Smooth muscle cell (in vitro differentiated cells): ENCODE measurements around the gene ALG6. TPM values are rescaled to one million over a fixed set of nuclear protein-coding genes. Genes with fewer than 3 reads are reported as not detected.

ENCODE experiments used
- DNase-seq: peaks from one replicate; lab custom pipeline; 2025; ENCODE audit not compliant: unreplicated experiment; lab: John Stamatoyannopoulos, UW
- H2AFZ ChIP-seq: fragments of 200-600 bp; sonication (generic); 2 replicates; pipeline ENCODE4 v1.6.0; 2016; ENCODE audit warnings: antibody characterized with exemption, low read depth, mild to moderate bottlenecking
- H3F3A ChIP-seq: fragments of 200-600 bp; sonication (generic); 2 replicates; pipeline ENCODE4 v1.6.0; 2017; ENCODE audit warnings: antibody characterized with exemption, low read depth
- H3K27ac ChIP-seq: fragments of 200-600 bp; sonication (generic); 2 replicates; pipeline ENCODE4 v1.5.1; 2016; ENCODE audit warnings: low read depth, mild to moderate bottlenecking
- H3K27me3 ChIP-seq: fragments of 200-600 bp; sonication (generic); 2 replicates; pipeline ENCODE4 v1.6.1; 2016; ENCODE audit warnings: low read depth, mild to moderate bottlenecking
- H3K36me3 ChIP-seq: fragments of 200-600 bp; sonication (generic); 2 replicates; pipeline ENCODE4 v1.5.1; 2016; ENCODE audit warnings: low read depth
- H3K4me1 ChIP-seq: fragments of 200-600 bp; sonication (generic); 2 replicates; pipeline ENCODE4 v1.5.1; 2016; ENCODE audit warnings: low read depth
- H3K4me2 ChIP-seq: fragments of 200-600 bp; sonication (generic); 2 replicates; pipeline ENCODE4 v1.6.0; 2016; ENCODE audit warnings: mild to moderate bottlenecking
- H3K4me3 ChIP-seq: fragments of 200-600 bp; sonication (generic); 2 replicates; pipeline ENCODE4 v1.5.1; 2016; ENCODE audit warnings: mild to moderate bottlenecking
- H3K79me2 ChIP-seq: fragments of 200-600 bp; sonication (generic); 2 replicates; pipeline ENCODE4 v1.6.0; 2016; ENCODE audit warnings: low read depth, mild to moderate bottlenecking
- H3K9ac ChIP-seq: fragments of 200-600 bp; sonication (generic); 2 replicates; pipeline ENCODE4 v1.6.0; 2016; ENCODE audit warnings: low read depth
- H3K9me3 ChIP-seq: fragments of 200-600 bp; sonication (generic); replicated peaks from 2 replicates; pipeline ENCODE4 v1.5.1; 2016; ENCODE audit warnings: low read depth
- H4K20me1 ChIP-seq: fragments of 200-600 bp; sonication (generic); 2 replicates; pipeline ENCODE4 v1.6.0; 2016; ENCODE audit warnings: low read depth
- CTCF ChIP-seq: fragments of 200-600 bp; sonication (generic); IDR thresholded peaks from 2 replicates; pipeline ENCODE4 v1.5.1; 2017; ENCODE audit warnings: borderline replicate concordance, mild to moderate bottlenecking, antibody characterized with exemption; ENCODE audit not compliant: insufficient read depth, poor library complexity, severe bottlenecking
- WGBS: methylation state at CpG from one replicate; pipeline ENCODE4 v1.1.7; 2016; ENCODE audit warnings: low lambda C conversion rate; 5-methylcytosine and 5-hydroxymethylcytosine counted together
- polyA plus RNA-seq: library from polyadenylated mRNA; unstranded; fragments of >200 nt; fragmentation: Nextera tagmentation; extraction: Ambion mirVana; gene quantifications from 2 replicates; pipeline ENCODE4 v1.2.1, GENCODE V29; 2016
- total RNA-seq: library from RNA; depleted of rRNA; stranded (reverse); fragments of >200 nt; gene quantifications from 2 replicates; pipeline ENCODE4 v1.2.3, GENCODE V29; 2014

Gene ALG6
- total RNA-seq (20.5 and 20.6 TPM in 2 replicates), polyA plus RNA-seq (11.9 and 13.3 TPM in 2 replicates)

- Histone ChIP-seq H3K4me2 (peak within 1 kb of the TSS; percentile 83), H3K36me3 (peaks cover 5% of the 10 kb centered on the region), H4K20me1 (no peaks in the 10 kb centered on the region), H3K27ac (no peak within 1 kb of the TSS), H3K27me3 (no peaks in the 10 kb centered on the region), H3K79me2 (no peaks in the 10 kb centered on the region), H3K4me3 (peak within 1 kb of the TSS; percentile 64), H2AFZ (peak within 1 kb of the TSS; percentile 95), H3F3A (no peaks in the 10 kb centered on the region), H3K9ac (peak within 1 kb of the TSS; percentile 42), H3K9me3 (no peaks in the 10 kb centered on the region), H3K4me1 (no peaks in the 10 kb centered on the region)
- 3% methylated on average over 71 of the region's 77 CpGs for WGBS
- peak; percentile 78 for DNase-seq
- no peak for TF ChIP-seq CTCF
Observed at GRCh38 chr1:63367215-63368103, at the start of gene ALG6. ALG6 (plus strand) TSS chr1:63367627; CDS start chr1:63370978, 3,351 bp downstream.

- WGBS, result 4% methylated on average over 14 of the region's 14 CpGs
- Histone ChIP-seq H3K4me2 (peak overlapping the region; percentile 85), H3K4me1 (peaks cover 18% of the 10 kb centered on the region), H3K36me3 (no peaks in the 10 kb centered on the region), H3K9me3 (no peaks in the 10 kb centered on the region), H3K4me3 (peak overlapping the region; percentile 52), H3K27ac (no peak overlapping the region), H3K79me2 (no peaks in the 10 kb centered on the region), H3K9ac (no peak overlapping the region), H4K20me1 (no peaks in the 10 kb centered on the region), H2AFZ (no peak overlapping the region), H3K27me3 (peaks cover 100% of the 10 kb centered on the region), H3F3A (no peaks in the 10 kb centered on the region)
- no peak for TF ChIP-seq CTCF
- no peak for DNase-seq
Observed at GRCh38 chr1:63317817-63318152, 49.6 kb upstream of the ALG6 start.

- DNase-seq, result no peak
Observed at GRCh38 chr1:63318201-63318979, 49.0 kb upstream of the ALG6 start.

More at GRCh38 chr1:63318201-63318979, 49.0 kb upstream of the ALG6 start:
- H3K36me3 ChIP-seq, result no peaks in the 10 kb centered on the region
- no peak overlapping the region for H3K27ac ChIP-seq
- H3K9me3 ChIP-seq, result no peaks in the 10 kb centered on the region
- H2AFZ ChIP-seq, result no peak overlapping the region
- no peak overlapping the region for H3K4me3 ChIP-seq
- no peak overlapping the region for H3K9ac ChIP-seq
- peaks cover 18% of the 10 kb centered on the region for H3K4me1 ChIP-seq
- H4K20me1 ChIP-seq, result no peaks in the 10 kb centered on the region
- no peaks in the 10 kb centered on the region for H3F3A ChIP-seq
- H3K27me3 ChIP-seq, result peaks cover 100% of the 10 kb centered on the region
- no peaks in the 10 kb centered on the region for H3K79me2 ChIP-seq
- WGBS, result 35% methylated on average over 28 of the region's 28 CpGs
- peak overlapping the region; percentile 85 for H3K4me2 ChIP-seq
- TF ChIP-seq CTCF, result no peak
